CD8-positive, alpha-beta memory T cell (primary cell): ENCODE data around the gene SPOPL. TPM values are rescaled to one million over a fixed set of nuclear protein-coding genes. Genes with fewer than 3 reads are reported as not detected.
A peak's percentile ranks its signal among the peaks of the same experiment; 100 is the strongest.
"Not testable (repeated sequence)": the region's sequence is repeated elsewhere in the genome, so short reads cannot be mapped to it uniquely, and the experiment has no call there.

ENCODE experiments used
- CTCF ChIA-PET: fragments of 350-600 bp; sonication (Branson Sonifier 250); formaldehyde crosslinking; loops from one replicate; lab custom pipeline; 2021; ENCODE audit warnings: antibody characterized with exemption; lab: Charles Lee
- POLR2A ChIA-PET: fragments of 350-600 bp; sonication (Branson Sonifier 250); formaldehyde crosslinking; loops from one replicate; lab custom pipeline; 2021; ENCODE audit warnings: antibody characterized with exemption; lab: Charles Lee
- DNase-seq, 5 donors: peaks; one replicate each; pipeline versions ENCODE4 v3.0.0 to v3.0.0-alpha.2; 2020 to 2022; ENCODE audit warnings: mixed read lengths in 1 of 5
- H3K27ac ChIP-seq: one replicate; pipeline ENCODE4 v1.7.0; 2013; ENCODE audit warnings: low read depth, mild to moderate bottlenecking, low read length, moderate library complexity
- H3K27me3 ChIP-seq: 2 replicates; pipeline ENCODE4 v1.7.0; 2013; ENCODE audit warnings: low read length, mild to moderate bottlenecking; ENCODE audit not compliant: insufficient read depth, poor library complexity, severe bottlenecking
- H3K36me3 ChIP-seq: 2 replicates; pipeline ENCODE4 v1.7.0; 2013; ENCODE audit warnings: mild to moderate bottlenecking, low read length, moderate library complexity; ENCODE audit not compliant: insufficient read depth
- H3K4me1 ChIP-seq: 2 replicates; pipeline ENCODE4 v1.7.0; 2013; ENCODE audit warnings: mild to moderate bottlenecking, low read length, moderate library complexity; ENCODE audit not compliant: insufficient read depth
- H3K4me3 ChIP-seq: 2 replicates; pipeline ENCODE4 v1.7.0; 2013; ENCODE audit warnings: mild to moderate bottlenecking, low read length
- H3K9me3 ChIP-seq: 2 replicates; pipeline ENCODE4 v1.7.0; 2013; ENCODE audit warnings: mild to moderate bottlenecking, low read length
- H3K27ac Mint-ChIP-seq, 8 donors: one replicate each; pipeline ENCODE4 v1.8.0; 2020 to 2021; ENCODE audit warnings: mixed read lengths in 8 of 8, mild to moderate bottlenecking in 6 of 8, inconsistent platforms in 3 of 8, moderate library complexity in 3 of 8
- H3K27me3 Mint-ChIP-seq, 2 donors: one replicate each; pipeline ENCODE4 v1.8.0; 2020 to 2021; ENCODE audit warnings: mixed read lengths in 2 of 2, mild to moderate bottlenecking in 1 of 2, moderate library complexity in 1 of 2
- H3K36me3 Mint-ChIP-seq, 3 donors: one replicate each; pipeline ENCODE4 v1.8.0; 2020 to 2021; ENCODE audit warnings: mixed read lengths in 3 of 3, inconsistent platforms in 1 of 3, mild to moderate bottlenecking in 1 of 3
- H3K4me1 Mint-ChIP-seq, 3 donors: one replicate each; pipeline ENCODE4 v1.8.0; 2020 to 2021; ENCODE audit warnings: mixed read lengths in 3 of 3, inconsistent platforms in 1 of 3, mild to moderate bottlenecking in 1 of 3
- H3K4me3 Mint-ChIP-seq, 7 donors: one replicate each; pipeline ENCODE4 v1.8.0; 2020 to 2021; ENCODE audit warnings: mixed read lengths in 7 of 7, mild to moderate bottlenecking in 6 of 7, moderate library complexity in 4 of 7, inconsistent platforms in 2 of 7
- H3K9me3 Mint-ChIP-seq, 5 donors: one replicate each; pipeline ENCODE4 v1.8.0; 2020 to 2022; ENCODE audit warnings: mixed read lengths in 5 of 5, mild to moderate bottlenecking in 3 of 5, moderate library complexity in 2 of 5, inconsistent platforms in 1 of 5
- polyA plus RNA-seq: library from polyadenylated mRNA; unstranded; fragments of 300-500 nt; fragmentation: Illumina TruSeq; gene quantifications from one replicate; pipeline ENCODE4 v1.2.3, GENCODE V29; 2021
- total RNA-seq, 2 experiments: library from RNA; stranded (reverse); gene quantifications; one replicate each; pipeline ENCODE4 v1.2.3, GENCODE V29; 2021

Gene SPOPL
- total and polyA plus RNA-seq, 3 experiments from 2014 or later: 2.4 to 16.9 (median 16.1) TPM

GRCh38 chr2:138518860-138519259 is 17.3 kb downstream of the SPOPL start:
- no peak for DNase-seq
- no peaks in the 10 kb centered on the region for H3K27me3 Mint-ChIP-seq
- Histone ChIP-seq H3K9me3 (no peaks in the 10 kb centered on the region), H3K4me1 (peaks cover 28% of the 10 kb centered on the region), H3K27me3 (no peaks in the 10 kb centered on the region), H3K27ac (no peak overlapping the region), H3K4me3 (no peak overlapping the region), H3K36me3 (no peaks in the 10 kb centered on the region)
- CTCF ChIA-PET: no interaction called here
- H3K4me3 Mint-ChIP-seq: no peak overlapping the region
- POLR2A ChIA-PET: no interaction called here
- peaks cover 8 to 17% (median 10%) of the 10 kb centered on the region in 3 donors for H3K36me3 Mint-ChIP-seq
- H3K4me1 Mint-ChIP-seq: peaks cover 63 to 84% (median 80%) of the 10 kb centered on the region in 3 donors
- no peak overlapping the region for H3K27ac Mint-ChIP-seq
- peaks cover 2 to 7% (median 7%) of the 10 kb centered on the region in 5 donors for H3K9me3 Mint-ChIP-seq

- Histone ChIP-seq H3K4me1 (no peaks in the 10 kb centered on the region), H3K27me3 (no peaks in the 10 kb centered on the region), H3K27ac (no peak overlapping the region), H3K4me3 (no peak overlapping the region), H3K9me3 (no peaks in the 10 kb centered on the region), H3K36me3 (no peaks in the 10 kb centered on the region)
- H3K27ac Mint-ChIP-seq: no peak overlapping the region
- no peaks in the 10 kb centered on the region for H3K27me3 Mint-ChIP-seq
- no peak for DNase-seq
- peaks cover 51 to 74% (median 73%) of the 10 kb centered on the region in 3 donors for H3K4me1 Mint-ChIP-seq
- ChIA-PET POLR2A (no interaction called here), CTCF (no interaction called here)
- no peak overlapping the region for H3K4me3 Mint-ChIP-seq
- peaks cover 18 to 29% (median 22%) of the 10 kb centered on the region in 3 donors for H3K36me3 Mint-ChIP-seq
- H3K9me3 Mint-ChIP-seq: peaks cover 11 to 18% (median 14%) of the 10 kb centered on the region in 5 donors
Measured at GRCh38 chr2:138521821-138522220, 20.3 kb downstream of the SPOPL start.

- Histone ChIP-seq H3K27ac (no peak overlapping the region), H3K36me3 (no peaks in the 10 kb centered on the region), H3K4me3 (no peak overlapping the region), H3K4me1 (no peaks in the 10 kb centered on the region), H3K27me3 (no peaks in the 10 kb centered on the region), H3K9me3 (no peaks in the 10 kb centered on the region)
- peaks cover 19 to 29% (median 22%) of the 10 kb centered on the region in 3 donors for H3K36me3 Mint-ChIP-seq
- peaks cover 53 to 75% (median 75%) of the 10 kb centered on the region in 3 donors for H3K4me1 Mint-ChIP-seq
- H3K27me3 Mint-ChIP-seq: no peaks in the 10 kb centered on the region
- ChIA-PET CTCF (no interaction called here), POLR2A (no interaction called here)
- H3K27ac Mint-ChIP-seq: peak overlapping the region in 1 of 8 donors; percentile 22
- no peak for DNase-seq
- peaks cover 11 to 18% (median 14%) of the 10 kb centered on the region in 5 donors for H3K9me3 Mint-ChIP-seq
- H3K4me3 Mint-ChIP-seq: peak overlapping the region in 1 of 7 donors; percentile 18
Measured at GRCh38 chr2:138522556-138522955, 21.0 kb downstream of the SPOPL start.

GRCh38 chr2:138523018-138523672 is 21.6 kb downstream of the SPOPL start:
- H3K36me3 ChIP-seq, H3K27me3 ChIP-seq, POLR2A ChIA-PET, CTCF ChIA-PET, H3K9me3 ChIP-seq, H3K4me3 ChIP-seq, H3K4me1 ChIP-seq, H3K27me3 Mint-ChIP-seq, H3K27ac ChIP-seq, DNase-seq: not testable (repeated sequence)
- peaks cover 11 to 18% (median 14%) of the 10 kb centered on the region in 5 donors for H3K9me3 Mint-ChIP-seq
- H3K27ac Mint-ChIP-seq: peak overlapping the region in 4 of 8 donors; percentile 22 to 76 (median 44)
- H3K36me3 Mint-ChIP-seq: peaks cover 22 to 29% (median 23%) of the 10 kb centered on the region in 3 donors
- H3K4me1 Mint-ChIP-seq: peaks cover 54 to 77% (median 77%) of the 10 kb centered on the region in 3 donors
- H3K4me3 Mint-ChIP-seq: peak overlapping the region in 1 of 7 donors; percentile 18

- peak overlapping the region in 1 of 8 donors; percentile 46 for H3K27ac Mint-ChIP-seq
- H3K27me3 Mint-ChIP-seq, H3K27me3 ChIP-seq, CTCF ChIA-PET, H3K4me3 ChIP-seq, H3K27ac ChIP-seq, H3K4me1 ChIP-seq, H3K36me3 ChIP-seq, H3K9me3 ChIP-seq, DNase-seq, POLR2A ChIA-PET: not testable (repeated sequence)
- H3K4me3 Mint-ChIP-seq: peak overlapping the region in 1 of 7 donors; percentile 18
- peaks cover 55 to 77% (median 77%) of the 10 kb centered on the region in 3 donors for H3K4me1 Mint-ChIP-seq
- H3K9me3 Mint-ChIP-seq: peaks cover 11 to 18% (median 14%) of the 10 kb centered on the region in 5 donors
- peaks cover 22 to 29% (median 23%) of the 10 kb centered on the region in 3 donors for H3K36me3 Mint-ChIP-seq
Measured at GRCh38 chr2:138523673-138524042, 22.1 kb downstream of the SPOPL start.

- DNase-seq, H3K27me3 Mint-ChIP-seq, H3K4me3 ChIP-seq, H3K27ac ChIP-seq, H3K4me1 ChIP-seq, POLR2A ChIA-PET, CTCF ChIA-PET, H3K27me3 ChIP-seq, H3K9me3 ChIP-seq, H3K36me3 ChIP-seq: not testable (repeated sequence)
- peak overlapping the region in 1 of 8 donors; percentile 43 for H3K27ac Mint-ChIP-seq
- H3K9me3 Mint-ChIP-seq: peaks cover 11 to 18% (median 14%) of the 10 kb centered on the region in 5 donors
- H3K36me3 Mint-ChIP-seq: peaks cover 22 to 29% (median 23%) of the 10 kb centered on the region in 3 donors
- H3K4me1 Mint-ChIP-seq: peaks cover 59 to 81% (median 79%) of the 10 kb centered on the region in 3 donors
- peak overlapping the region in 1 of 7 donors; percentile 29 for H3K4me3 Mint-ChIP-seq
Measured at GRCh38 chr2:138524353-138524752, 22.8 kb downstream of the SPOPL start.

GRCh38 chr2:138531913-138532312 is 30.3 kb downstream of the SPOPL start:
- H3K27ac ChIP-seq: no peak overlapping the region
- CTCF ChIA-PET: no interaction called here
- Mint-ChIP-seq H3K27me3 (no peaks in the 10 kb centered on the region), H3K4me3 (no peak overlapping the region), H3K9me3 (peaks cover under 1 to 3% (median 2%) of the 10 kb centered on the region in 5 donors), H3K36me3 (peaks cover 11 to 18% (median 16%) of the 10 kb centered on the region in 3 donors), H3K27ac (no peak overlapping the region), H3K4me1 (peaks cover 59 to 83% (median 77%) of the 10 kb centered on the region in 3 donors)
- no peaks in the 10 kb centered on the region for H3K27me3 ChIP-seq
- no peak for DNase-seq
- H3K9me3 ChIP-seq: no peaks in the 10 kb centered on the region
- no peaks in the 10 kb centered on the region for H3K4me1 ChIP-seq
- no peak overlapping the region for H3K4me3 ChIP-seq
- H3K36me3 ChIP-seq: no peaks in the 10 kb centered on the region
- POLR2A ChIA-PET: no interaction called here

- H3K9me3 ChIP-seq: no peaks in the 10 kb centered on the region
- no peak for DNase-seq
- CTCF ChIA-PET: interaction anchor here (1.7 kb wide), 1 partner anchor 10 kb away, joined by 4 read pairs; no protein-coding TSS in a partner anchor
- peaks cover 22 to 39% (median 34%) of the 10 kb centered on the region in 3 donors for H3K36me3 Mint-ChIP-seq
- H3K36me3 ChIP-seq: no peaks in the 10 kb centered on the region
- no peaks in the 10 kb centered on the region for H3K4me1 ChIP-seq
- no peaks in the 10 kb centered on the region for H3K27me3 ChIP-seq
- POLR2A ChIA-PET: no interaction called here
- no peak overlapping the region for H3K4me3 Mint-ChIP-seq
- H3K27me3 Mint-ChIP-seq: no peaks in the 10 kb centered on the region
- H3K4me1 Mint-ChIP-seq: peaks cover 40 to 59% (median 56%) of the 10 kb centered on the region in 3 donors
- no peak overlapping the region for H3K27ac Mint-ChIP-seq
- no peak overlapping the region for H3K4me3 ChIP-seq
- peaks cover 12 to 21% (median 13%) of the 10 kb centered on the region in 5 donors for H3K9me3 Mint-ChIP-seq
- no peak overlapping the region for H3K27ac ChIP-seq
Measured at GRCh38 chr2:138534791-138535190, 33.2 kb downstream of the SPOPL start.
